GM23338 (cell line): ENCODE results near the gene ARID4A. TPM values are rescaled to one million over a fixed set of nuclear protein-coding genes. Genes with fewer than 3 reads are reported as not detected.
A peak's percentile ranks its signal among the peaks of the same experiment; 100 is the strongest.
"Not testable (repeated sequence)": the region's sequence is repeated elsewhere in the genome, so short reads cannot be mapped to it uniquely, and the experiment has no call there.

Experiments used
- ATAC-seq: fragments of 200-7000 bp; cut with Tn5 transposase; 3 replicates; pipeline ENCODE4 v1.9.1; 2020
- DNase-seq: peaks from one replicate; pipeline ENCODE4 v3.0.0-alpha.2; 2015; ENCODE audit warnings: low spot score
- H2AFZ ChIP-seq: fragments of 200-600 bp; sonication (generic); 2 replicates; pipeline ENCODE4 v1.8.0; 2016; ENCODE audit warnings: antibody characterized with exemption, mild to moderate bottlenecking, moderate library complexity
- H3F3A ChIP-seq: fragments of 200-600 bp; sonication (generic); replicated peaks from 2 replicates; pipeline ENCODE4 v1.8.0; 2017; ENCODE audit warnings: antibody characterized with exemption, mixed run types, low read depth
- H3K27ac ChIP-seq: fragments of 200-600 bp; sonication (generic); 2 replicates; pipeline ENCODE4 v1.6.1; 2016; ENCODE audit warnings: low read depth
- H3K27me3 ChIP-seq: fragments of 200-600 bp; sonication (generic); 2 replicates; pipeline ENCODE4 v1.8.0; 2016; ENCODE audit warnings: mild to moderate bottlenecking, mixed run types, moderate library complexity; ENCODE audit not compliant: insufficient read depth
- H3K36me3 ChIP-seq: fragments of 200-600 bp; sonication (generic); 2 replicates; pipeline ENCODE4 v1.8.0; 2016; ENCODE audit warnings: mild to moderate bottlenecking; ENCODE audit not compliant: insufficient read depth
- H3K4me1 ChIP-seq: fragments of 200-600 bp; sonication (generic); 2 replicates; pipeline ENCODE4 v1.8.0; 2016; ENCODE audit warnings: mild to moderate bottlenecking, moderate library complexity; ENCODE audit not compliant: insufficient read depth
- H3K4me2 ChIP-seq: fragments of 200-600 bp; sonication (generic); 2 replicates; pipeline ENCODE4 v1.7.1; 2017; ENCODE audit warnings: mixed run types
- H3K4me3 ChIP-seq: fragments of 200-600 bp; sonication (generic); 2 replicates; pipeline ENCODE4 v1.6.1; 2016; ENCODE audit warnings: mixed run types
- H3K79me2 ChIP-seq: fragments of 200-600 bp; sonication (generic); replicated peaks from 2 replicates; pipeline ENCODE4 v1.8.0; 2017; ENCODE audit warnings: mild to moderate bottlenecking; ENCODE audit not compliant: insufficient read depth
- H3K9me2 ChIP-seq: fragments of 200-600 bp; sonication (generic); 2 replicates; pipeline ENCODE4 v1.8.0; 2017; ENCODE audit not compliant: insufficient read depth
- H4K20me1 ChIP-seq: fragments of 200-600 bp; sonication (generic); replicated peaks from 2 replicates; pipeline ENCODE4 v1.8.0; 2017; ENCODE audit warnings: mild to moderate bottlenecking; ENCODE audit not compliant: insufficient read depth
- H3K27ac Mint-ChIP-seq: 2 replicates; pipeline ENCODE4 v1.8.0; 2020; ENCODE audit warnings: inconsistent platforms, mild to moderate bottlenecking, moderate library complexity, mixed read lengths
- H3K27me3 Mint-ChIP-seq: 3 replicates; pipeline ENCODE4 v1.8.0; 2022; ENCODE audit warnings: low read depth, mild to moderate bottlenecking, moderate library complexity, mixed read lengths, inconsistent platforms; ENCODE audit not compliant: insufficient read depth, poor library complexity
- H3K36me3 Mint-ChIP-seq: 3 replicates; pipeline ENCODE4 v1.8.0; 2021; ENCODE audit warnings: low read depth, mild to moderate bottlenecking, inconsistent platforms, moderate library complexity, mixed read lengths
- H3K4me1 Mint-ChIP-seq: 3 replicates; pipeline ENCODE4 v1.8.0; 2020; ENCODE audit warnings: mild to moderate bottlenecking, inconsistent platforms, mixed read lengths
- H3K4me3 Mint-ChIP-seq: 3 replicates; pipeline ENCODE4 v1.8.0; 2021; ENCODE audit warnings: moderate library complexity, mild to moderate bottlenecking, inconsistent platforms, mixed read lengths
- H3K9me3 Mint-ChIP-seq: 3 replicates; pipeline ENCODE4 v1.8.0; 2020; ENCODE audit warnings: moderate library complexity, mild to moderate bottlenecking, inconsistent platforms, mixed read lengths
- EZH2 ChIP-seq: fragments of 200-600 bp; sonication (generic); IDR thresholded peaks from one replicate; pipeline ENCODE4 v1.8.0; 2017; ENCODE audit warnings: antibody characterized with exemption, mild to moderate bottlenecking, low read depth; ENCODE audit not compliant: unreplicated experiment
- JUNB ChIP-seq: IDR thresholded peaks from one replicate; pipeline ENCODE4 v1.6.1; 2016; ENCODE audit warnings: antibody characterized with exemption; ENCODE audit not compliant: unreplicated experiment
- STAT1 ChIP-seq: IDR thresholded peaks from one replicate; pipeline ENCODE4 v1.6.1; 2016; ENCODE audit warnings: antibody characterized with exemption; ENCODE audit not compliant: unreplicated experiment
- polyA plus RNA-seq: library from polyadenylated mRNA; unstranded; fragments of >200 nt; fragmentation: Nextera tagmentation; extraction: Ambion mirVana; gene quantifications from 2 replicates; pipeline ENCODE4 v1.2.1, GENCODE V29; 2016
- total RNA-seq: library from RNA; depleted of rRNA; stranded (reverse); fragments of >200 nt; shearing (Covaris generic); gene quantifications from 2 replicates; pipeline ENCODE4 v1.2.3, GENCODE V29; 2014
- TF ChIP-seq, protein P1 (sequence below): fragments of 250-450 bp; sonication (Bioruptor Pico); IDR thresholded peaks from 2 replicates; pipeline ENCODE4 v1.5.0; 2020; ENCODE audit warnings: mild to moderate bottlenecking, moderate library complexity

Gene ARID4A
- total and polyA plus RNA-seq, 2 experiments from 2014 or later = 9.1 to 25.4 TPM

- peaks cover 76% of the 10 kb centered on the region for H3K36me3 Mint-ChIP-seq
- no peak overlapping the region for H3K4me3 ChIP-seq
- no peak overlapping the region for H3K27ac Mint-ChIP-seq
- no peaks in the 10 kb centered on the region for H3K4me1 Mint-ChIP-seq
- no peak overlapping the region for H3K4me3 Mint-ChIP-seq
- no peak overlapping the region for H2AFZ ChIP-seq
- H3K36me3 ChIP-seq = peaks cover 61% of the 10 kb centered on the region
- no peaks in the 10 kb centered on the region for H3K27me3 Mint-ChIP-seq
- H3K9me2 ChIP-seq = no peaks in the 10 kb centered on the region
- H3K4me2 ChIP-seq = no peak overlapping the region
- peak; percentile 65; the same call in 2 of the 3 replicates for ATAC-seq
- no peak overlapping the region for H3K27ac ChIP-seq
- H3K79me2 ChIP-seq = peaks cover 20% of the 10 kb centered on the region
- DNase-seq = peak; percentile 25
- no peaks in the 10 kb centered on the region for H3K27me3 ChIP-seq
- H4K20me1 ChIP-seq = peaks cover 46% of the 10 kb centered on the region
- TF ChIP-seq EZH2 (no peak), JUNB (no peak), STAT1 (no peak)
- TF ChIP-seq, protein P1, sequence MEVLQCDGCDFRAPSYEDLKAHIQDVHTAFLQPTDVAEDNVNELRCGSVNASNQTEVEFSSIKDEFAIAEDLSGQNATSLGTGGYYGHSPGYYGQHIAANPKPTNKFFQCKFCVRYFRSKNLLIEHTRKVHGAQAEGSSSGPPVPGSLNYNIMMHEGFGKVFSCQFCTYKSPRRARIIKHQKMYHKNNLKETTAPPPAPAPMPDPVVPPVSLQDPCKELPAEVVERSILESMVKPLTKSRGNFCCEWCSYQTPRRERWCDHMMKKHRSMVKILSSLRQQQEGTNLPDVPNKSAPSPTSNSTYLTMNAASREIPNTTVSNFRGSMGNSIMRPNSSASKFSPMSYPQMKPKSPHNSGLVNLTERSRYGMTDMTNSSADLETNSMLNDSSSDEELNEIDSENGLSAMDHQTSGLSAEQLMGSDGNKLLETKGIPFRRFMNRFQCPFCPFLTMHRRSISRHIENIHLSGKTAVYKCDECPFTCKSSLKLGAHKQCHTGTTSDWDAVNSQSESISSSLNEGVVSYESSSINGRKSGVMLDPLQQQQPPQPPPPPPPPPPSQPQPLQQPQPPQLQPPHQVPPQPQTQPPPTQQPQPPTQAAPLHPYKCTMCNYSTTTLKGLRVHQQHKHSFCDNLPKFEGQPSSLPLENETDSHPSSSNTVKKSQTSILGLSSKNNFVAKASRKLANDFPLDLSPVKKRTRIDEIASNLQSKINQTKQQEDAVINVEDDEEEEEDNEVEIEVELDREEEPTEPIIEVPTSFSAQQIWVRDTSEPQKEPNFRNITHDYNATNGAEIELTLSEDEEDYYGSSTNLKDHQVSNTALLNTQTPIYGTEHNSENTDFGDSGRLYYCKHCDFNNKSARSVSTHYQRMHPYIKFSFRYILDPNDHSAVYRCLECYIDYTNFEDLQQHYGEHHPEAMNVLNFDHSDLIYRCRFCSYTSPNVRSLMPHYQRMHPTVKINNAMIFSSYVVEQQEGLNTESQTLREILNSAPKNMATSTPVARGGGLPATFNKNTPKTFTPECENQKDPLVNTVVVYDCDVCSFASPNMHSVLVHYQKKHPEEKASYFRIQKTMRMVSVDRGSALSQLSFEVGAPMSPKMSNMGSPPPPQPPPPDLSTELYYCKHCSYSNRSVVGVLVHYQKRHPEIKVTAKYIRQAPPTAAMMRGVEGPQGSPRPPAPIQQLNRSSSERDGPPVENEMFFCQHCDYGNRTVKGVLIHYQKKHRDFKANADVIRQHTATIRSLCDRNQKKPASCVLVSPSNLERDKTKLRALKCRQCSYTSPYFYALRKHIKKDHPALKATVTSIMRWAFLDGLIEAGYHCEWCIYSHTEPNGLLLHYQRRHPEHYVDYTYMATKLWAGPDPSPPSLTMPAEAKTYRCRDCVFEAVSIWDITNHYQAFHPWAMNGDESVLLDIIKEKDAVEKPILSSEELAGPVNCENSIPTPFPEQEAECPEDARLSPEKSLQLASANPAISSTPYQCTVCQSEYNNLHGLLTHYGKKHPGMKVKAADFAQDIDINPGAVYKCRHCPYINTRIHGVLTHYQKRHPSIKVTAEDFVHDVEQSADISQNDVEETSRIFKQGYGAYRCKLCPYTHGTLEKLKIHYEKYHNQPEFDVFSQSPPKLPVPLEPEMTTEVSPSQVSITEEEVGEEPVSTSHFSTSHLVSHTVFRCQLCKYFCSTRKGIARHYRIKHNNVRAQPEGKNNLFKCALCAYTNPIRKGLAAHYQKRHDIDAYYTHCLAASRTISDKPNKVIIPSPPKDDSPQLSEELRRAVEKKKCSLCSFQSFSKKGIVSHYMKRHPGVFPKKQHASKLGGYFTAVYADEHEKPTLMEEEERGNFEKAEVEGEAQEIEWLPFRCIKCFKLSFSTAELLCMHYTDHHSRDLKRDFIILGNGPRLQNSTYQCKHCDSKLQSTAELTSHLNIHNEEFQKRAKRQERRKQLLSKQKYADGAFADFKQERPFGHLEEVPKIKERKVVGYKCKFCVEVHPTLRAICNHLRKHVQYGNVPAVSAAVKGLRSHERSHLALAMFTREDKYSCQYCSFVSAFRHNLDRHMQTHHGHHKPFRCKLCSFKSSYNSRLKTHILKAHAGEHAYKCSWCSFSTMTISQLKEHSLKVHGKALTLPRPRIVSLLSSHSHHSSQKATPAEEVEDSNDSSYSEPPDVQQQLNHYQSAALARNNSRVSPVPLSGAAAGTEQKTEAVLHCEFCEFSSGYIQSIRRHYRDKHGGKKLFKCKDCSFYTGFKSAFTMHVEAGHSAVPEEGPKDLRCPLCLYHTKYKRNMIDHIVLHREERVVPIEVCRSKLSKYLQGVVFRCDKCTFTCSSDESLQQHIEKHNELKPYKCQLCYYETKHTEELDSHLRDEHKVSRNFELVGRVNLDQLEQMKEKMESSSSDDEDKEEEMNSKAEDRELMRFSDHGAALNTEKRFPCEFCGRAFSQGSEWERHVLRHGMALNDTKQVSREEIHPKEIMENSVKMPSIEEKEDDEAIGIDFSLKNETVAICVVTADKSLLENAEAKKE = no peak
- H3K4me1 ChIP-seq = no peaks in the 10 kb centered on the region
- H3F3A ChIP-seq = 0 out of 2 replicates have a peak, but pooled peaks cover 3% of the 10 kb centered on the region
- no peaks in the 10 kb centered on the region for H3K9me3 Mint-ChIP-seq
These were observed 40.2 kb upstream of the ARID4A start for GRCh38 chr14:58258156-58258555.

DNA sequence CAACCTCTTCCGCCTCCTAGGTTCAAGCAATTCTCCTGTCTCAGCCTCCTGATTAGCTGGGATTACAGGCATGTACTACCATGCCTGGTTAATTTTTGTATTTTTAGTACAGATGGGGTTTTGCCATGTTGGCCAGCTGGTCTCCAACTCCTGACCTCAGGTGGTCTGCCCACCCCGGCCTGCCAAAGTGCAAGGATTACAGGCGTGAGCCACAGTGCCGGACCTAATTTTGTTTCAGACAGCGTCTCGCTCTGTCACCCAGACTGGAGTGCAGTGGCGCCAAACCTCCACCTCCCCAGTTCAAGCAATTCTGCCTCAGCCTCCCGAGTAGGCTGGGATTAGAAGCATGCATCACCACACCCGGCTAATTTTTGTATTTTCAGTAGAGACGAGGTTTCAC lies 36.4 kb upstream of the ARID4A start:
- not testable (repeated sequence) for H3K4me2 ChIP-seq, H2AFZ ChIP-seq, H3K4me3 ChIP-seq, H3K79me2 ChIP-seq, DNase-seq, H3K27me3 ChIP-seq, H3K4me1 Mint-ChIP-seq, ATAC-seq, H3K4me3 Mint-ChIP-seq, H3K27ac ChIP-seq, H3K4me1 ChIP-seq, H3K9me3 Mint-ChIP-seq, H3K27me3 Mint-ChIP-seq, H3K9me2 ChIP-seq, H3K27ac Mint-ChIP-seq
- Histone ChIP-seq H3K36me3 (peaks cover 76% of the 10 kb centered on the region), H3F3A (peaks cover 10% of the 10 kb centered on the region; the same call in 1 of the 2 replicates), H4K20me1 (peaks cover 41% of the 10 kb centered on the region)
- H3K36me3 Mint-ChIP-seq = peaks cover 86% of the 10 kb centered on the region
